A549 (cell line): Measurements from ENCODE around the gene C16orf89.
"Not testable (repeated sequence)": the region's sequence is repeated elsewhere in the genome, so short reads cannot be mapped to it uniquely, and the experiment has no call there.

Experiments
- CBX2 ChIP-seq: fragments of 200-600 bp; sonication (generic); IDR thresholded peaks from 2 replicates; pipeline ENCODE4 v1.6.1; 2016; ENCODE audit warnings: low read depth, mild to moderate bottlenecking, borderline replicate concordance
- CBX8 ChIP-seq: fragments of 200-600 bp; sonication (generic); IDR thresholded peaks from 2 replicates; pipeline ENCODE4 v1.6.1; 2016
- CTCF ChIP-seq: fragments of >200 bp; sonication (Bioruptor Twin); formaldehyde crosslinking; IDR thresholded peaks from 3 replicates; pipeline ENCODE4 v1.5.1; 2016
- EP300 ChIP-seq, 2 experiments: fragments of >200 bp; sonication (Bioruptor Twin); formaldehyde crosslinking; IDR thresholded peaks; 2 replicates in 1 of 2; 3 replicates in 1 of 2; pipeline ENCODE4 v1.6.1; 2016 to 2017
- KDM1A ChIP-seq: fragments of 200-600 bp; sonication (generic); IDR thresholded peaks from 2 replicates; pipeline ENCODE4 v1.6.1; 2016; ENCODE audit warnings: low read depth, mild to moderate bottlenecking
- MAX ChIP-seq: IDR thresholded peaks from 2 replicates; pipeline ENCODE4 v1.6.1; 2012
- POLR2A ChIP-seq: IDR thresholded peaks from 2 replicates; pipeline ENCODE4 v1.6.1; 2012; ENCODE audit warnings: mild to moderate bottlenecking, low read length
- REST ChIP-seq: fragments of 200-600 bp; sonication (generic); IDR thresholded peaks from 2 replicates; pipeline ENCODE4 v1.6.1; 2016; ENCODE audit warnings: antibody characterized with exemption, mild to moderate bottlenecking, moderate library complexity
- SREBF2 ChIP-seq: fragments of 450-650 bp; IDR thresholded peaks from 2 replicates; pipeline ENCODE4 v1.6.1; 2014; ENCODE audit warnings: mild to moderate bottlenecking, moderate library complexity
- USF2 ChIP-seq: fragments of 450-650 bp; IDR thresholded peaks from 2 replicates; pipeline ENCODE4 v1.6.1; 2014; ENCODE audit warnings: antibody characterized with exemption
- ZSCAN20 ChIP-seq: fragments of 250-450 bp; sonication (Bioruptor Pico); IDR thresholded peaks from 2 replicates; pipeline ENCODE4 v1.8.0; 2022; ENCODE audit warnings: mild to moderate bottlenecking, moderate library complexity
- TF ChIP-seq, protein P1 (sequence below): fragments of >200 bp; sonication (Bioruptor Twin); formaldehyde crosslinking; IDR thresholded peaks from 3 replicates; pipeline ENCODE4 v1.6.1; 2016

- TF ChIP-seq CBX2; CTCF; SREBF2; EP300 (IDR thresholded peaks at IDR 0.05); POLR2A; MAX; CBX8; ZSCAN20 (CRISPR knock-in tag); REST; USF2; KDM1A: not testable (repeated sequence)
- TF ChIP-seq, protein P1, sequence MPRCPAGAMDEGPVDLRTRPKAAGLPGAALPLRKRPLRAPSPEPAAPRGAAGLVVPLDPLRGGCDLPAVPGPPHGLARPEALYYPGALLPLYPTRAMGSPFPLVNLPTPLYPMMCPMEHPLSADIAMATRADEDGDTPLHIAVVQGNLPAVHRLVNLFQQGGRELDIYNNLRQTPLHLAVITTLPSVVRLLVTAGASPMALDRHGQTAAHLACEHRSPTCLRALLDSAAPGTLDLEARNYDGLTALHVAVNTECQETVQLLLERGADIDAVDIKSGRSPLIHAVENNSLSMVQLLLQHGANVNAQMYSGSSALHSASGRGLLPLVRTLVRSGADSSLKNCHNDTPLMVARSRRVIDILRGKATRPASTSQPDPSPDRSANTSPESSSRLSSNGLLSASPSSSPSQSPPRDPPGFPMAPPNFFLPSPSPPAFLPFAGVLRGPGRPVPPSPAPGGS: not testable (repeated sequence)
Measured at GRCh38 chr16:5093746-5094145, 28.0 kb upstream of the C16orf89 start.
